ENCODE measurements around the gene FLRT1.

The FLRT1 gene

DNA sequence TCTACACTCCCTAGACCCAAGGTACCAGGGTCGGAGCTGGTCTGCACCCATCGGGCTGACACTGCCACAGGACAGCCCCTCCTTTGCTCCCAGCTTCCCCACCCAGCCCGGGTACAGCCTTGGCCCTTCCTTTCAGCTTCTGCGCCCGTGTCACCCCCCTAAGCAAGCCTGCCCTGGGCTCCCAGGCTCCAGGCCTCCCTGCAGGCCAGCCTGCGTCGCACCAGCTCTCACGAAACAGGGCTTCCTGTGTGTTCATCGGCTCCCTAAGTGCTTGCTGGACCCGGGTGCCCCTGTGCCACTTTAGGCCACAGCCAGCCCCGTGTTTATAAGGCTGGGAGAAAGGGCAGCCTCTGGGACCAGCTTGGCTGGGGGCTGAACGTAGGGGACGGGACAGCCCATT is 21.1 kb downstream of the FLRT1 start:
- Histone ChIP-seq H3K9me2 (replicated peaks; ENCODE audit: insufficient read depth, low read length) (no peaks in the 10 kb centered on the region), H3K9ac (ENCODE audit: low read length) (no peak overlapping the region), H3K4me3 (ENCODE audit: insufficient read depth, low read length, poor library complexity, severe bottlenecking) (no peak overlapping the region), H3K9me3 (ENCODE audit: insufficient read depth, low read length) (no peaks in the 10 kb centered on the region), H3K4me2 (ENCODE audit: low read depth, low read length, poor library complexity, severe bottlenecking) (no peak overlapping the region), H3K27me3 (ENCODE audit: low read length) (no peaks in the 10 kb centered on the region), H3K27ac (ENCODE audit: low read depth, low read length) (no peak overlapping the region), H4K20me1 (ENCODE audit: low read depth, low read length) (0 out of 2 replicates have a peak, but pooled peaks cover 4% of the 10 kb centered on the region), H3F3A (ENCODE audit: insufficient read depth) (no peaks in the 10 kb centered on the region), H2AFZ (ENCODE audit: low read depth, low read length, severe bottlenecking) (no peak overlapping the region), H3K79me2 (ENCODE audit: insufficient read depth, low read length) (no peaks in the 10 kb centered on the region), H3K36me3 (ENCODE audit: low read length) (no peaks in the 10 kb centered on the region)
- TF ChIP-seq, protein P1, sequence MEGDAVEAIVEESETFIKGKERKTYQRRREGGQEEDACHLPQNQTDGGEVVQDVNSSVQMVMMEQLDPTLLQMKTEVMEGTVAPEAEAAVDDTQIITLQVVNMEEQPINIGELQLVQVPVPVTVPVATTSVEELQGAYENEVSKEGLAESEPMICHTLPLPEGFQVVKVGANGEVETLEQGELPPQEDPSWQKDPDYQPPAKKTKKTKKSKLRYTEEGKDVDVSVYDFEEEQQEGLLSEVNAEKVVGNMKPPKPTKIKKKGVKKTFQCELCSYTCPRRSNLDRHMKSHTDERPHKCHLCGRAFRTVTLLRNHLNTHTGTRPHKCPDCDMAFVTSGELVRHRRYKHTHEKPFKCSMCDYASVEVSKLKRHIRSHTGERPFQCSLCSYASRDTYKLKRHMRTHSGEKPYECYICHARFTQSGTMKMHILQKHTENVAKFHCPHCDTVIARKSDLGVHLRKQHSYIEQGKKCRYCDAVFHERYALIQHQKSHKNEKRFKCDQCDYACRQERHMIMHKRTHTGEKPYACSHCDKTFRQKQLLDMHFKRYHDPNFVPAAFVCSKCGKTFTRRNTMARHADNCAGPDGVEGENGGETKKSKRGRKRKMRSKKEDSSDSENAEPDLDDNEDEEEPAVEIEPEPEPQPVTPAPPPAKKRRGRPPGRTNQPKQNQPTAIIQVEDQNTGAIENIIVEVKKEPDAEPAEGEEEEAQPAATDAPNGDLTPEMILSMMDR (IDR thresholded peaks at IDR 0.05; ENCODE audit: insufficient read depth, low read length, poor library complexity, severe bottlenecking) = no peak
- no peak for TF ChIP-seq EZH2phosphoT487 (conservative IDR thresholded peaks at IDR 0.05; ENCODE audit: low read length)

DNA sequence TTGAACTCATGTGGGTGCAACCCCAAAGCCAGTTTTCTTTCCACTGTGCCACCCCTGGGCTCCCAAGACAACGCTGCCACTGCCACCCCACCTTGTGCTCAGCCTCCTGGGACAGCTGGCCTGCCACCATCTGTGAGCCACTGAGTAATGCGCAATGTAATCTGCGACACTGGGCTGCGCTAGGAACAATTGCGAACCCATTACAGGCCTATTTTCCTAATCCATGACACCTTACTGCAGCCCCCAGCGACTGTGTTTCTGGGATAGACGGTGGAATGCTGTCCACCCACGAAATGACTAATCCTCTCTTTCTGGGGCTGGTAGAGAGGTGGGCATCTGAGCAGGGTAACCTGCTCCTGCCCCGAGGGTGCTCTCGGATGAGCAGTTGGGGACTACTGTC is 22.2 kb downstream of the FLRT1 start:
- H3K27ac ChIP-seq (ENCODE audit: low read depth, low read length) = no peak overlapping the region

DNA sequence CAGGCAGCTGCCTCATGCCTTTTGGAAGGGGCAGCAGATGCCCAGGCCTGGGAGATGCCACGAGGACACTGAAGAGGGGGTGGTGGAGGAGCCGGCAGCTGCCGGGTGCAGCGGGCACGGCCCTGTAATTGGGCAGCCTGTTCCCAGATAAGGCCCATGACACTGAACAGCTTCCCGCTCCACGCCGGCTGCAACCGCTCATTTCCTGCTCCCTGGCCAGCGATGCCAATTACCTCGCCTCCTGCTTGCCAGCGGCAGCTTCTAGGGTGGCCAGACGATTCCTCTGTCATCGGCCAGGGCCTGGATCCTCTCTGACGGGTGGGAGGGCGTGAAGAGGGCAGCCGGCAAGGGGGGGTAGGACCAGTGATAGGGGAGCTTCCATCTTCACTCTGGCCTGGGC is 22.8 kb downstream of the FLRT1 start:
- Histone ChIP-seq H3K9me2 (replicated peaks; ENCODE audit: insufficient read depth, low read length) (no peaks in the 10 kb centered on the region), H4K20me1 (ENCODE audit: low read depth, low read length) (0 out of 2 replicates have a peak, but pooled peaks cover 4% of the 10 kb centered on the region), H3F3A (ENCODE audit: insufficient read depth) (no peaks in the 10 kb centered on the region), H3K27ac (ENCODE audit: low read depth, low read length) (no peak overlapping the region), H3K4me3 (ENCODE audit: insufficient read depth, low read length, poor library complexity, severe bottlenecking) (no peak overlapping the region), H3K27me3 (ENCODE audit: low read length) (no peaks in the 10 kb centered on the region), H3K9me3 (ENCODE audit: insufficient read depth, low read length) (no peaks in the 10 kb centered on the region), H3K79me2 (ENCODE audit: insufficient read depth, low read length) (no peaks in the 10 kb centered on the region), H3K9ac (ENCODE audit: low read length) (no peak overlapping the region), H2AFZ (ENCODE audit: low read depth, low read length, severe bottlenecking) (no peak overlapping the region), H3K36me3 (ENCODE audit: low read length) (no peaks in the 10 kb centered on the region), H3K4me2 (ENCODE audit: low read depth, low read length, poor library complexity, severe bottlenecking) (no peak overlapping the region)
- TF ChIP-seq, protein P1 (IDR thresholded peaks at IDR 0.05; ENCODE audit: insufficient read depth, low read length, poor library complexity, severe bottlenecking) = no peak
- TF ChIP-seq EZH2phosphoT487 (conservative IDR thresholded peaks at IDR 0.05; ENCODE audit: low read length) = no peak

More for the DNA sequence above, 22.2 kb downstream of the FLRT1 start:
- Histone ChIP-seq H3K79me2 (ENCODE audit: insufficient read depth, low read length) (no peaks in the 10 kb centered on the region), H3K9me2 (replicated peaks; ENCODE audit: insufficient read depth, low read length) (no peaks in the 10 kb centered on the region), H3K9me3 (ENCODE audit: insufficient read depth, low read length) (no peaks in the 10 kb centered on the region), H3K4me2 (ENCODE audit: low read depth, low read length, poor library complexity, severe bottlenecking) (no peak overlapping the region), H4K20me1 (ENCODE audit: low read depth, low read length) (0 out of 2 replicates have a peak, but pooled peaks cover 4% of the 10 kb centered on the region), H3K36me3 (ENCODE audit: low read length) (no peaks in the 10 kb centered on the region), H3F3A (ENCODE audit: insufficient read depth) (no peaks in the 10 kb centered on the region), H2AFZ (ENCODE audit: low read depth, low read length, severe bottlenecking) (no peak overlapping the region), H3K9ac (ENCODE audit: low read length) (no peak overlapping the region), H3K27me3 (ENCODE audit: low read length) (no peaks in the 10 kb centered on the region), H3K4me3 (ENCODE audit: insufficient read depth, low read length, poor library complexity, severe bottlenecking) (no peak overlapping the region)
- TF ChIP-seq, protein P1 (IDR thresholded peaks at IDR 0.05; ENCODE audit: insufficient read depth, low read length, poor library complexity, severe bottlenecking) = no peak
- no peak for TF ChIP-seq EZH2phosphoT487 (conservative IDR thresholded peaks at IDR 0.05; ENCODE audit: low read length)

Data from SU-DHL-6 (cell line).